Kidney (tissue), 14 donors: ENCODE data around the gene PRICKLE1. TPM values are rescaled to one million over a fixed set of nuclear protein-coding genes. Genes with fewer than 3 reads are reported as not detected.
A peak's percentile ranks its signal among the peaks of the same experiment; 100 is the strongest.

Experiments
- DNase-seq, 5 donors: peaks; one replicate each; pipeline ENCODE4 v3.0.0-alpha.2; 2013 to 2020
- FAIRE-seq: peaks from 2 replicates; lab custom pipeline; 2012; peaks lifted over from hg19 to GRCh38; lab: Jason Lieb, UNC
- H3K27ac ChIP-seq, 2 donors: one replicate each; pipeline ENCODE4 v1.7.0; 2013; ENCODE audit warnings: low read depth in 2 of 2, low read length in 2 of 2, inconsistent platforms in 1 of 2
- H3K27me3 ChIP-seq: one replicate; pipeline ENCODE4 v1.7.1; 2013; ENCODE audit warnings: low read length, inconsistent platforms; ENCODE audit not compliant: control insufficient read depth, insufficient read depth
- H3K36me3 ChIP-seq, 3 donors: one replicate each; pipeline versions ENCODE4 v1.7.0 to v1.7.1; 2013; ENCODE audit warnings: low read length in 3 of 3, control low read depth in 1 of 3, inconsistent platforms in 1 of 3; ENCODE audit not compliant: insufficient read depth in 3 of 3, control insufficient read depth in 2 of 3
- H3K4me1 ChIP-seq, 3 donors: one replicate each; pipeline versions ENCODE4 v1.7.0 to v1.7.1; 2013; ENCODE audit warnings: low read length in 3 of 3, inconsistent platforms in 1 of 3, low read depth in 1 of 3; ENCODE audit not compliant: control insufficient read depth in 2 of 3, insufficient read depth in 2 of 3
- H3K4me3 ChIP-seq, 3 donors: one replicate each; pipeline versions ENCODE4 v1.7.0 to v1.8.1; 2013; ENCODE audit warnings: low read length in 3 of 3, control low read depth in 1 of 3, inconsistent platforms in 1 of 3
- H3K9ac ChIP-seq, 3 donors: one replicate each; pipeline versions ENCODE4 v1.7.0 to v1.7.1; 2013; ENCODE audit warnings: low read length in 3 of 3, control low read depth in 1 of 3, inconsistent platforms in 1 of 3
- H3K9me3 ChIP-seq, 3 donors: one replicate each; pipeline versions ENCODE4 v1.7.0 to v1.7.1; 2013; ENCODE audit warnings: low read length in 3 of 3, control low read depth in 1 of 3, inconsistent platforms in 1 of 3; ENCODE audit not compliant: control insufficient read depth in 2 of 3, insufficient read depth in 1 of 3
- CTCF ChIP-seq: IDR thresholded peaks from 3 replicates; pipeline ENCODE4 v1.5.1; 2012; ENCODE audit warnings: mild to moderate bottlenecking, moderate library complexity, borderline replicate concordance; ENCODE audit not compliant: insufficient read depth; ENCODE audit errors: extremely low read depth
- intact Hi-C: fragments of 100-400 bp; cut with DNase I; formaldehyde crosslinking; loops from one replicate; pipeline ENCODE4 v1.11.1; 2022
- polyA plus RNA-seq: library from polyadenylated mRNA; stranded (reverse); fragments of 350-450 nt; fragmentation: Illumina TruSeq; extraction: RNeasy Lipid Tissue Mini Kit (QIAGEN cat#74804); gene quantifications from one replicate; pipeline ENCODE4 v1.2.3, GENCODE V29; 2014; ENCODE audit warnings: low read depth, low replicate concordance; ENCODE audit not compliant: insufficient read depth
- total RNA-seq: library from RNA; stranded (reverse); fragmentation: NEBNext Ultra II Directional; extraction: Animal tissue kit (Norgen Biotek cat#: 25700); gene quantifications from one replicate; pipeline ENCODE4 v1.2.1, GENCODE V29; 2021
- donor health status: control.
- donor health status: control.
- donor health status: control.
- donor health status: control.
- donor health status: control.
- donor health status: DM: yes; HTN: yes; CAD: no.
- donor health status: Normal renal cell carcinoma (clear cell type).

Gene PRICKLE1
- total and polyA plus RNA-seq, 2 donors from 2014 or later, result 3.9 to 21.7 TPM

- peak in 1 of 5 donors; percentile 42 for DNase-seq
- intact Hi-C loops, result no loop called here
- H3K4me3 ChIP-seq, result no peak overlapping the region
- H3K9ac ChIP-seq, result no peak overlapping the region
- no peak overlapping the region for H3K27ac ChIP-seq
- FAIRE-seq, result no peak
- peaks cover 0 to 5% (median 0%) of the 10 kb centered on the region in 3 donors for H3K36me3 ChIP-seq
- H3K27me3 ChIP-seq, result no peaks in the 10 kb centered on the region
- no peaks in the 10 kb centered on the region for H3K4me1 ChIP-seq
- H3K9me3 ChIP-seq, result peaks cover 0 to 14% (median 0%) of the 10 kb centered on the region in 3 donors
- TF ChIP-seq CTCF, result no peak
Measured at GRCh38 chr12:42447371-42447786, 142.2 kb downstream of the PRICKLE1 start.

- TF ChIP-seq CTCF, result no peak
- Histone ChIP-seq H3K9ac (no peak overlapping the region), H3K4me1 (no peaks in the 10 kb centered on the region), H3K27ac (no peak overlapping the region), H3K36me3 (peaks cover 0 to 5% (median 0%) of the 10 kb centered on the region in 3 donors), H3K4me3 (no peak overlapping the region), H3K27me3 (no peaks in the 10 kb centered on the region), H3K9me3 (peaks cover 0 to 14% (median 0%) of the 10 kb centered on the region in 3 donors)
- intact Hi-C loops, result no loop called here
- FAIRE-seq (no peak), DNase-seq (peak in 3 of 5 donors; percentile 18 to 69 (median 66))
Measured at GRCh38 chr12:42446761-42447160, 142.8 kb downstream of the PRICKLE1 start.

- no peak for DNase-seq
- H3K4me1 ChIP-seq, result no peaks in the 10 kb centered on the region
- peaks cover 0 to 5% (median 0%) of the 10 kb centered on the region in 3 donors for H3K36me3 ChIP-seq
- peaks cover 0 to 14% (median 0%) of the 10 kb centered on the region in 3 donors for H3K9me3 ChIP-seq
- H3K27ac ChIP-seq, result no peak overlapping the region
- H3K4me3 ChIP-seq, result no peak overlapping the region
- intact Hi-C loops, result no loop called here
- H3K27me3 ChIP-seq, result no peaks in the 10 kb centered on the region
- no peak for TF ChIP-seq CTCF
- H3K9ac ChIP-seq, result no peak overlapping the region
- FAIRE-seq, result no peak
Measured at GRCh38 chr12:42445891-42446290, 143.7 kb downstream of the PRICKLE1 start.
